GM21576 (cell line): ENCODE results near the gene CELF2.
"Not testable (repeated sequence)": the region's sequence is repeated elsewhere in the genome, so short reads cannot be mapped to it uniquely, and the experiment has no call there.

Source experiments
- ATAC-seq: cut with Tn5 transposase; IDR thresholded peaks from one replicate; pipeline ENCODE4 v1.9.1; 2021; ENCODE audit warnings: mild to moderate bottlenecking, moderate library complexity; ENCODE audit not compliant: unreplicated experiment

The CELF2 gene

GRCh38 chr10:11363497-11363896 lies 345.8 kb downstream of the CELF2 start:
- no peak for ATAC-seq

GRCh38 chr10:11364241-11364640 lies 346.6 kb downstream of the CELF2 start:
- no peak for ATAC-seq

GRCh38 chr10:11366889-11367288 lies 349.2 kb downstream of the CELF2 start:
- not testable (repeated sequence) for ATAC-seq

- no peak for ATAC-seq
These were observed 349.8 kb downstream of the CELF2 start for GRCh38 chr10:11367505-11367904.

- no peak for ATAC-seq
These were observed 356.1 kb downstream of the CELF2 start for GRCh38 chr10:11373717-11374171.

GRCh38 chr10:11377267-11377666 lies 359.6 kb downstream of the CELF2 start:
- ATAC-seq: no peak

- ATAC-seq: no peak
These were observed 361.2 kb downstream of the CELF2 start for GRCh38 chr10:11378835-11379234.

GRCh38 chr10:11379771-11380170 lies 362.1 kb downstream of the CELF2 start:
- no peak for ATAC-seq

GRCh38 chr10:11381023-11381422 lies 363.4 kb downstream of the CELF2 start:
- ATAC-seq: no peak

- no peak for ATAC-seq
These were observed 363.8 kb downstream of the CELF2 start for GRCh38 chr10:11381511-11381910.

GRCh38 chr10:11382187-11382586 lies 364.5 kb downstream of the CELF2 start:
- no peak for ATAC-seq

- no peak for ATAC-seq
These were observed 368.4 kb downstream of the CELF2 start for GRCh38 chr10:11386044-11386443.
